ENCODE measurements around the gene PSMF1.
"Not testable (repeated sequence)": the region's sequence is repeated elsewhere in the genome, so short reads cannot be mapped to it uniquely, and the experiment has no call there.

Gene PSMF1

DNA sequence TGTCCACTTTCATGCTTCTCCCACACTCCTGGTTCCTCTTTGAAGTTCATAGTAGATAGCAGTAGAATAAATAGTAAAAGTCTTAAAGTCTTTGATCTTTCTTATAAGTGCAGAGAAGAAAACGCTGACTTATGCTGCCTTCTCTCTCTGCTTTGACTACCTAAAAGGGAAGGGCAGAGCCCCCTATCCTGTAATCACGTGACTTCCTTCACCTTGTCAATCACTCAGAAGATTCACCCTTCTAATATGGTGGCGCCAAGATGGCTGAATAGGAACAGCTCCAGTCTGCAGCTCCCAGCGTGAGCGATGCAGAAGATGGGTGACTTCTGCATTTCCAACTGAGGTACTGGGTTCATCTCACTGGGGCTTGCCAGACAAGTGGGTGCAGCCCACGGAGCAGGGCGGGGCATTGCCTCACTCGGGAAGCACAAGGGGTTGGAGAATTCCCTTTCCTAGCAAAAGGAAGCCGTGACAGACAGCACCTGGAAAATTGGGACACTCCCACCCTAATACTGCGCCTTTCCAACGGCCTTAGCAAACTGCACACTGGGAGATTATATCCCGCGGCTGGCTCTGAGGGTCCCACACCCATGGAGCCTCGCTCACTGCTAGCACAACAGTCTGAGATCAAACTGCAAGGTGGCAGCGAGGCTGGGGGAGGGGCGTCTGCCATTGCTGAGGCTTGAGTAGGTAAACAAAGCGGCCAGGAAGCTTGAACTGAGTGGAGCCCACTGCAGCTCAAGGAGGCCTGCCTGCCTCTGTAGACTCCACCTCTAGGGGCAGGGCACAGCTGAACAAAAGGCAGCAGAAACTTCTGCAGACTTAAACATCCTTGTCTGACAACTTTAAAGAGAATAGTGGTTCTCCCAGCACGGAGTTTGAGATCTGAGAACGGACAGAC lies 98.4 kb downstream of the PSMF1 start:
- DNase-seq = not testable (repeated sequence)
